H1 (cell line): ENCODE measurements around the gene VAV2. TPM values are rescaled to one million over a fixed set of nuclear protein-coding genes. Genes with fewer than 3 reads are reported as not detected.
A peak's percentile ranks its signal among the peaks of the same experiment; 100 is the strongest.

ENCODE experiments used
- CHD7 ChIP-seq: fragments of 300-600 bp; sonication (generic); IDR thresholded peaks from 2 replicates; pipeline ENCODE4 v1.7.1; 2012; ENCODE audit warnings: low read length, moderate library complexity, mild to moderate bottlenecking, inconsistent platforms; ENCODE audit not compliant: insufficient replicate concordance
- CREB1 ChIP-seq: IDR thresholded peaks from 2 replicates; pipeline ENCODE4 v1.6.1; 2012; ENCODE audit warnings: inconsistent platforms
- CTCF ChIP-seq, 3 experiments: IDR thresholded peaks; 1 replicate in 2 of 3; 2 replicates in 1 of 3; pipeline versions ENCODE4 v1.5.1 to v1.6.1; 2011; ENCODE audit warnings: low read length in 3 of 3, mild to moderate bottlenecking in 3 of 3, inconsistent platforms in 2 of 3, low read depth in 1 of 3, moderate library complexity in 1 of 3; ENCODE audit not compliant: insufficient read depth in 1 of 3; ENCODE audit errors: control extremely low read depth in 1 of 3
- EP300 ChIP-seq, 2 experiments: IDR thresholded peaks; 1 replicate in 1 of 2; 2 replicates in 1 of 2; pipeline ENCODE4 v1.6.1; 2011 to 2012; ENCODE audit warnings: low read depth in 2 of 2, low read length in 2 of 2, mild to moderate bottlenecking in 2 of 2, borderline replicate concordance in 1 of 2, inconsistent platforms in 1 of 2, moderate library complexity in 1 of 2
- KDM4A ChIP-seq: IDR thresholded peaks from one replicate; pipeline ENCODE4 v1.7.1; 2012; ENCODE audit warnings: low read depth, mild to moderate bottlenecking, moderate library complexity, low read length, inconsistent platforms; ENCODE audit not compliant: severe bottlenecking
- POLR2AphosphoS5 ChIP-seq: IDR thresholded peaks from 2 replicates; pipeline ENCODE4 v1.6.1; 2011; ENCODE audit warnings: low read depth, low read length
- RFX5 ChIP-seq: IDR thresholded peaks from 2 replicates; pipeline ENCODE4 v1.6.1; 2011; ENCODE audit warnings: low read depth, low read length, improper control_type of control experiment, borderline replicate concordance
- polyA plus RNA-seq, 7 experiments: library from polyadenylated mRNA; depleted of rRNA in 3 of 7; stranded (reverse) in 5 of 7; unstranded in 2 of 7; fragments of >200 nt in 5 of 7; fragments of 200-250 nt in 2 of 7; gene quantifications; 1 replicate in 5 of 7; 2 replicates in 1 of 7; 4 replicates in 1 of 7; pipeline versions ENCODE4 v1.2.1 to v1.2.3, GENCODE V29; 2011 to 2013; ENCODE audit warnings: missing spikeins in 2 of 7, mixed read lengths in 2 of 7
- total RNA-seq: library from RNA; stranded (reverse); fragmentation: NEBNext Ultra II Directional; extraction: Animal tissue kit (Norgen Biotek cat#: 25700); gene quantifications from 2 replicates; pipeline ENCODE4 v1.2.1, GENCODE V29; 2021

The VAV2 gene
- total and polyA plus RNA-seq, 2 of the 8 experiments (the other 6 are each of a cell fraction or from before 2014, with no cell fraction given) = 13.6 to 37.6 TPM

- TF ChIP-seq CHD7 (no peak), EP300 (IDR thresholded peaks at IDR 0.05; ENCODE audit: borderline replicate concordance in 1 of 2, low read depth in 2 of 2, low read length in 2 of 2) (no peak), KDM4A (no peak), RFX5 (no peak), CREB1 (no peak), POLR2AphosphoS5 (no peak), CTCF (IDR thresholded peaks at IDR 0.05; ENCODE audit: control extremely low read depth in 1 of 3, insufficient read depth in 1 of 3, low read depth in 1 of 3, low read length in 3 of 3) (peak in 2 of 3 experiments; percentile 76 to 78; a peak in 3 of 4 replicates)
Observed at GRCh38 chr9:133726401-133727276, 265.5 kb downstream of the VAV2 start (continued).
